ENCODE measurements around the gene ZDHHC8.

Gene ZDHHC8

DNA sequence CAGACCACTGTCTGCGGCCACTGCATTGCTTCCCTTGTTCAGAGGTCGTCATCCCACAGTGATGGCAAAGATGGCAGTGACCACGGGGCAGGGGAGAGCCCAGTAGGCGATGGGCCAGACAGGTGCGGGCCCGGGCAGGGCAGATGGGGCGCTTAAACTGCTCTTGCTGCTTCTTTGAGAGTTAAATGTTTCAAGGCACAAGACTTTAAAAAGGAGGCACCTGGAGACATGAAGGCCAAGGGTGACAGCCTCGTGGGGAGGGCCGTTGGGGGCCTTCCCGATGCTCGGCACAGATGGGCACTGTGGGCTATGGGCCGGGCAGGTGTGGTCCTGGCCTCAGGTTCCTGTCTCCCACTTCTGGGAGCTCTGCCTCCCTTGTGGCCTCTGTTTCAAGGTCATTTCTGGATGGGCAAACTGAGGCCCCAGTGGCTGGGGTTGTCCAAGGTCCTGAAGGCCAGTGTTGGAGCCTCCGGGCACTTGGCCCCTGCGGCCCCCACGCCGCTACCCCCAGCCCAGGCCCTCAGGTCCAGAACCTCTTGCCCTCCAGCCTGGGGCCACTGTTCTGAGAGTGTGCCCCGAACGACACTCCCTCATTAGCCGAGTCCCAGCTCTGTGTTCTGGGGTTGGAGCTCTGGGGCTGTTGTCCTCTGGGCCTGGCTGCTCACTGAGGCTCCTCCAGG, 36.2 kb downstream of the ZDHHC8 start:
- no peak for DNase-seq

DNA sequence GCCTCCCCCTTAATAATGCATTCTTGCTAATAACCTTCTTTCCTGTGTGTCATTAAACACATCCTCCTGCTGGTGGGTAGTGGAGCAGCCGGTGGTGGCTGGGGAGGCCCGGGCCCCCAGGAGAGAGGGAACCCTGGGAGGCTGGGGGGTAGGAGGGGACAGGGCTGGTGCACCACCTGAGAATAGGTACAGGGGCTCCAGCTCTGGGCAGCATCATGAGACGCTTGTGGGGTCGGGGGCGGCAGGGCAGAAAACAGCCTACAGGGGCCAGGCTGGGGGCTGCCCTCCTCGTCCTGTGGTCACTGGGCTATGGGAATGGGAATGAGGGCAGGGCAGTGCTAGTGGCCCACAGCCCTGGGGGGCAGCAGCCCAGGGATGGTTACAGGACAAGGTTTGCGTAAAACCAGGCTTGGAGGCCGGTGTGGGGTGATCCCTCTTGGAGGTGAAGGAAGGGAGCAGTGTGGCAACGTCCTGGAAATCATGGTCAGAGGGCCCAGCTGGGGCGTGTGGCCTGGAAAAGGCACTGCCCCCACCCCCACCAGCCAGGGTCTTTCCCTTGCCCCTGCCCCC, 37.7 kb downstream of the ZDHHC8 start:
- no peak for DNase-seq

DNA sequence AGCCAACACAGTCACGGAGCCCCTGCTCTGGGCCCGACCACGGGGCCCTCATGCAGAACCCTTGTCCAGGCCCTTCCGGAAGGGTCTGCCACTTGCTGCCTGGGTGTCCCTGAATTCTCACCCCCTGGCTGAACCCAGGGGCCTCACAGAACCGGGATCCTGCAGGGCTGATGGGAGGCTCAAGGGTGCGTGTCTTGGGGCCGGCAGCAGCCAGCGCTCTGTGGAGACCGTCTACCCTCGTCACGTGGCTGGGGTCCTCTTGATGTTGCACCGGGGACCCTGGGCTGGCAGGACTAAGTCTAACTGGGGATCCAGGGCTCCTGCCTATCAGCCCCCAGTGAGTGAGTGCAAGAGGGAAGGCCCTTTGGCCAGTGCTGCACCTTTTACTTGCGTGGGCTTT, 38.6 kb downstream of the ZDHHC8 start:
- DNase-seq: no peak

- no peak for DNase-seq
These were observed 39.9 kb downstream of the ZDHHC8 start for GRCh38 chr22:20171288-20172140.

DNA sequence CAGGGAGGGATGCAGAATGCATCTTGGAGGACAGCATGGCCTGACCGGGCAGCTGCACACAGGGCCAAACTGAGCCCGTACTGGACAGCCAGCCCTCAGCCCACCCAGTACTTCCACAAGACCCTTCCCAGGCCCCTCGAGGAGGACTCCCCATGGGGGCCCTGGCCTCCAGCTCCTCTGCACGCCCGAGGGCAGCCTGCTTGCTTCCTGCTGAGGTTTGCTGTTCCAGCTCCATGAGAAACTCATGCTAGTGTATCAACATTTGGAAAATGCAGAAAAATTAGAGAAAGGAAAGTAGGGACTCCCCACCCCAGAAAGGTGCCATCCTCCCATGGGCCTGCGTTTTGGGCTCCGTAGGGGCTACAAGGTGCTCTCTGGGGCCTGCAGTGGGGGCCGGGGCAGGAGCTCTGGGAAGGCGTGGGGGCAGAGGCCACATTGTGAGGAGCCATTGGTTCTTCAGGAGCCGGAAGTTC, 40.6 kb downstream of the ZDHHC8 start:
- no peak for DNase-seq

- no peak for DNase-seq
These were observed 41.6 kb downstream of the ZDHHC8 start for GRCh38 chr22:20173246-20173645.

DNA sequence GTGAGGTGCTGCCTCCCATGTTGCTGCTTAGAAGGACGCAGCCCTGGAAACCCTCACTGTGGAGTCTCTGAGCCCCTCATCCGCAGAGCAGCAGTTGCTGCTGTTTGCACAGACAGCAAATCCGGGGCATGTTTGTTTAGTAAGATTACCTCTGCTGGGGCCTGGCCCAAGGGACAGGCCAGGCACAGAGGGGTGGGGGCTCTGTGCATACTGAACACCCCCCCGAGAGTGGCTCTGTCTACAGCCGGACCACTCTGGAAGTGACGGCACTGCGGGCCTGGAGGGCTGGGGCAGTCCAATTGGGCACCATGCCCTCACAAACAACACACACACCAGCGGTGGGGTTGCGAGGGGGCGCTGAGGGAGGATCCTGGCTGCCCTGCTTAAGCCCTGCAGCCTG, 42.2 kb downstream of the ZDHHC8 start:
- DNase-seq: no peak

GRCh38 chr22:20174785-20175596, 43.4 kb downstream of the ZDHHC8 start:
- DNase-seq: no peak

GRCh38 chr22:20175597-20175900, 43.9 kb downstream of the ZDHHC8 start:
- no peak for DNase-seq

- no peak for DNase-seq
These were observed 44.9 kb downstream of the ZDHHC8 start for GRCh38 chr22:20176421-20177085.

DNA sequence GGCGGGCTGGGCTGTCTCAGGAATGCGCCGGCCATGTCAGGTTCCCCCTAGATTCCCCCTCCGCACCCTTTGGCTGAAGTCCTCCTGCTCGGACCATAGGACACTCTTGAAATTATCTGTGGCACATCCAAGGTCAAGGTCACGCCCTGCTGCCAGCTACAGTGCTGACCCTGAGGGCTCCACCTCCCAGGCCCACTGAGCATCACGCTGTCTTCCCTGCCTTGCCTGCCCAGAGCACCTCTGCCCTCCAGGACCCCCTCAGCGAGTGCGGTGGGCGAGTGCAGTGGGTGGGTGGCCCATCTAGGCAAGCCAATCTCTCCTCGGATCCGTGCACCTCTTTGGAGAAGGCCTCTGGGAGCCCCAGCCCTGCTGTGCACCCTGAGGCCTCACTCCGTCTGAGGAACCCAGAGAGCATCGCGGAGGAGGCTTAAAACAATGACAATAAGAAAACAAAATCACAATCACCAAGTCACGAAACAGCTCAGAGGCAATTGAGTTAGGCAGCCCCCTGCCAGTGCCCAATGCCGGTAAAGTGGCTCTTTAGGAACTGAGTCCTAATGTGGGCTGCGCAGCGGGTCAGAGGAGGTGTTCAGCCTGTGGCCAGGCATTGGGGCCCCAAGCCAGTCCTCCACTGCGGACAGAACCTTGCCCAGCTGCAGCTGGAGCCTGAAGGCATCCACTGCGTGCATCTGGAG, 45.8 kb downstream of the ZDHHC8 start:
- no peak for DNase-seq

GRCh38 chr22:20178075-20178914, 46.7 kb downstream of the ZDHHC8 start:
- DNase-seq: no peak

GRCh38 chr22:20178915-20179227, 47.3 kb downstream of the ZDHHC8 start:
- DNase-seq: no peak

- DNase-seq: no peak
These were observed 48.0 kb downstream of the ZDHHC8 start for GRCh38 chr22:20179455-20180244.

- no peak for DNase-seq
These were observed 48.6 kb downstream of the ZDHHC8 start for GRCh38 chr22:20180245-20180630.

DNA sequence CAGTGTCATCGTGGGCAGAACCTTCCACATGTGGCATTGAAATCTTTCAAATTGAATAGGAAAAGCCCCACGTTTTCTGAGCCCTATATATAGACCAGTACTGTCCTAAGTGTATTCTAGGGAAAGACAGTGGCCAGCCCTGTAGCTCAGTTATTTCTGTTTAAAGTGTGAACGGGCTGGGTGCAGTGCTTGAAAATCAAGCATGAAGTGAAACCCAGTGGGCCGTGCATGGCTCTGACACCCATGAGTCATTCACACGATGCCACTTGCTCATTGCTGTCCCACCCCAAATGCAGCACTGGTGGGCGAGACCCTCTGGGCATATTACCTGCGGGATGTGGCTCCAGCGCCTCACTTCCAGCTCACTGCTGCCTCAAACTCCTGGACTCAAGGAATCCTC, 49.0 kb downstream of the ZDHHC8 start:
- DNase-seq: no peak

DNA sequence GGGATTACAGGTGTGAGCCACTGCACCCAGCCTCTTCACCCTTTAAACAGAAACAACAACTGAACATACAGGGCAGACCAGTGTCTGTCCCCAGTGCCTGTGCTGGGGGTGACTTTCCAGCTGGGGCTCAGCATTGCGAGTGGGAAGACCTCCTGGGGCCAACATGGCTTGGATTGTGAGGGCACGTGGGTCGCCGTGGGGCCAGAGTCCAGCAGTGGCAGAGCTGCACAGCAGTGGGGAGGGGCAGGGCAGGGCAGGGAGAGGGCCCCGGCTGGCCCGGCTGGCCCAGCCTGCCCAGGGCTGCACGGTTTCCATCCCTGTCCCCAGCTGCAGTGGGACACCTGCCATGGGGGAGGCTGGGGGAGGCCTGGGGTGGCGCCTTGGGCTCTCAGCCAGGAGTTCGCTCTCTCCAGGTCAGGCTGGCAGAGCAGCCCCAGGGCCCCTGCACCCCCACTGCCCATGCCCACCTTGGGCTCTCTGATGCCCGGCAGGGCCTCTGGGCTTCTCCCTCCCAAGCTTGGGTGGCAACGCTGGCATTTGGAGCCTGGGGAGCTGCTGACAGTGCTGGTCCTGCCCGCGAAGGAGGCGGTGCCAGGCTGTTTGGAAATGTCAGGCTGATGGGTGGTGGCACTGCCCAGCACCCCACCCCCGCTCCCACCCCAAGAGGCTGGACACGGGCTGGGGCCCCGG, 49.7 kb downstream of the ZDHHC8 start:
- no peak for DNase-seq

DNA sequence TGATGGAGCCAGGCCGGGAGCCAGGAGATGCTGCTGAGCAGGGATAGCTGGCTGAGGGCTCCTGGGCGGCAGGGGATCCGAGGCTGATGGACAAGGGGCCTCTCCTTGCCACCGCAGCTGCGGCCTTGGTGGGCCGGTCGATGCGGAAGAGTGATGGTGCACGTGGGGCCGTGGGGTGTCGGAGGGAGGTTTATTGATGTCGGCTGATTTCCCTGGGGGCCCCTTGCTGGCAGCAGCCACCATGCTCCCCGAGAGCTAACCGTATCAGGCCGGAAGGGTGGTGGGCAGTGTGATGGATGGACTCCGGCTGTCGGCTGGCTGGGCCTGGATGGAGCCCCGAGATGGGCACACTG, 50.3 kb downstream of the ZDHHC8 start:
- DNase-seq: no peak

GRCh38 chr22:20182365-20182764, 50.8 kb downstream of the ZDHHC8 start:
- no peak for DNase-seq

GRCh38 chr22:20183101-20183500, 51.5 kb downstream of the ZDHHC8 start:
- DNase-seq: no peak

Data from activated CD4-positive, CD25-positive, alpha-beta regulatory T cell (primary cell).